Hepatocyte (in vitro differentiated cells): ENCODE results near the gene CHD6.

Experiments
- EZH2 ChIP-seq: fragments of 200-600 bp; sonication (generic); IDR thresholded peaks from 2 replicates; pipeline ENCODE4 v1.6.1; 2016; ENCODE audit warnings: antibody characterized with exemption, mild to moderate bottlenecking, borderline replicate concordance
- EZH2phosphoT487 ChIP-seq: fragments of 200-600 bp; sonication (generic); IDR thresholded peaks from one replicate; pipeline ENCODE4 v1.6.1; 2018; ENCODE audit warnings: antibody characterized with exemption, mild to moderate bottlenecking, low read depth, moderate library complexity; ENCODE audit not compliant: unreplicated experiment, severe bottlenecking
- TF ChIP-seq, protein P1 (sequence below): fragments of 200-600 bp; sonication (generic); IDR thresholded peaks from 2 replicates; pipeline ENCODE4 v1.5.1; 2016; ENCODE audit warnings: antibody characterized with exemption, mild to moderate bottlenecking; ENCODE audit not compliant: poor library complexity

DNA sequence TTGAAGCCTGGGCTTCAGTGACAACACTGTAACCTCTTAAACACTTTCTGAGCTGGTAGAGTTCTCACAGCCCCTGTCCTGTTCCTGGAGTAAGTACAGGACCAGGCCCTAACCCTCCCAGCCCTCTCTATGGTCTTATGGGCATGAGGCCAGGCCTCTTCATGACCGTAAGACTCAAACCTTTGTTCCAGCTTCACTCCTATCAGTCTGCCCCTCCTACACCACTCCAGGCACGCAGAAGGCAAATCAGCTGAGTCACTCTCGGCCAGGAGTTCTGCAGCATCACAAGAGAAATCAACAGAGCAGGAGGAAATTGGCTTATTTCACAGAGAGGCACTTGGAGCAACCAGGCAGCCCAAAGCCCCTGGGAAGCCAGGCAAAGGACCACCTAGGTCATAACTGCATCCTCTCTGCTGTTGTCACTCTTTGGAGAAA is 25.3 kb upstream of the CHD6 start:
- TF ChIP-seq, protein P1, sequence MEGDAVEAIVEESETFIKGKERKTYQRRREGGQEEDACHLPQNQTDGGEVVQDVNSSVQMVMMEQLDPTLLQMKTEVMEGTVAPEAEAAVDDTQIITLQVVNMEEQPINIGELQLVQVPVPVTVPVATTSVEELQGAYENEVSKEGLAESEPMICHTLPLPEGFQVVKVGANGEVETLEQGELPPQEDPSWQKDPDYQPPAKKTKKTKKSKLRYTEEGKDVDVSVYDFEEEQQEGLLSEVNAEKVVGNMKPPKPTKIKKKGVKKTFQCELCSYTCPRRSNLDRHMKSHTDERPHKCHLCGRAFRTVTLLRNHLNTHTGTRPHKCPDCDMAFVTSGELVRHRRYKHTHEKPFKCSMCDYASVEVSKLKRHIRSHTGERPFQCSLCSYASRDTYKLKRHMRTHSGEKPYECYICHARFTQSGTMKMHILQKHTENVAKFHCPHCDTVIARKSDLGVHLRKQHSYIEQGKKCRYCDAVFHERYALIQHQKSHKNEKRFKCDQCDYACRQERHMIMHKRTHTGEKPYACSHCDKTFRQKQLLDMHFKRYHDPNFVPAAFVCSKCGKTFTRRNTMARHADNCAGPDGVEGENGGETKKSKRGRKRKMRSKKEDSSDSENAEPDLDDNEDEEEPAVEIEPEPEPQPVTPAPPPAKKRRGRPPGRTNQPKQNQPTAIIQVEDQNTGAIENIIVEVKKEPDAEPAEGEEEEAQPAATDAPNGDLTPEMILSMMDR, result no peak
- no peak for TF ChIP-seq EZH2
- TF ChIP-seq EZH2phosphoT487, result no peak
